ENCODE measurements around the gene AFP.

AFP gene

DNA sequence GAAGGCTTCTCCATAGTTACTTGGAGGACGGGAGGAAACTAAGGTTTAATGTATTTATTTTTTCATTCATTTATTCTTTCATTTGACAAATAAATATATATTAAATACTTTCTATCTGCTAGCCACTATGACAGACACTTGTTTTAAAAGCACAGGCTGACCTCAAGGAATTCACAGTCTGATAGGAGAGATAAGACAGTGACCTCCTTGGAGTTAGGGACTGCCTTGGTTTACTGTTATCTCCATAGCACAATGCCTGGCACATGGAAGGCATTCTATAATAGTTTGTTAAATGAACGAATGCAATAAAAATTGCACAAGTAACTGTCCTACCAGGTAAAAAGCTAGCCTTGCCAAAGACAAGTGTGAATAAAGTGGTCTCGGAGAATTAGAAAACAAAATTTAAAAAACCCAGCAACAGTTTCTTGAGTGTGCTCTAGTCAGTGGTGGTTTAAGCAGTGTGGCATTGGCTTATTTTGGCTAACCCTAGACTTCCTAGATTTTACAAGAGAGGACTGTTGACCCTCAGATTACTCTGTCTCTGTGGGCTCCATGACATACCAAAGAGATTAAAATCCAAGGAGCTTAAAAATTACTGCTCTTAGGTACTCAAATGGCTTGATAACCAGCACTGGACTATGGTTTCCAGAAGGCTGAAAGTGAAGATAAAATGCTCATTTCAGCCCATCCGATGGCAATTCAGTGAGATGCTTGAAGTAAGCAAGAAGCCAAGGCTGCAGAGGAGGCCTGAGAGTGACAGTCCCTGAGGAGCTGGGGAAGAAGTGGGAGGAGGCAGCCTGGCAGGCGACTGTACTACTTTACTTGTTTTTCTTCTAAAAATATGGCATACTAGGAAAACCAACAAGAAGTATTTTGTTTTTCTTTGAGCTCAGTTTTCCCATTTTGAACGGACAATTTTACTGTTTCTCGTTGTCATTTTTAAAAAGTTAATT lies 9.6 kb downstream of the AFP start:
- Histone ChIP-seq H3K27ac (no peak overlapping the region), H3K4me3 (ENCODE audit: low read depth, low read length) (no peak overlapping the region)

DNA sequence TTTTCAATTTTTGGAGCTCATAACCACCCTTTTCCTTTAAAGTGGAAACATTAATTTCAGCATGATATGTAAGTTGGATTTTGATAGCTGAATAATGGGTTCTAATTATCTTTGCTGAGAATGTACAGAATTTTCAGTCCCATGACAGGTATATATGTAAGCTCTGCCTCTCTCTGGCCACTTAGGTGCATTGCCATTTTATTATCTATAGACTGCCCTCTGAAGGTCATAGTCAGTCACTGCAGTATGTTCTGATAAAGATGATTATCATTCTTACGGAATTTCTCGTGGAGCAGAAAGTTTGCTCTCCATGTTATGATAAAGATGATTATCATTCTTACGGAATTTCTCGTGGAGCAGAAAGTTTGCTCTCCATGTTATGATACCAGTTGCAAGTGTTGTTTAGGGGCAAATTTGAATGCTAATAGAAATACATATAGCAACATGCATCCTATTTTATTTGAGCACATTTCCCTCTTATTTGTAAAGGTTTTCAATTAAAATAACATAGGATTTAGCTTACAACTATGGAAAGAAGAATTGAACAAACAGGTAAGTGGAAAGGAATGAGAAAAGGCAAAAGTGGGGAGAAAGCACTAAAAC lies 10.4 kb downstream of the AFP start:
- Histone ChIP-seq H3K9ac (no peak overlapping the region), H3K4me2 (ENCODE audit: low read length) (no peak overlapping the region), H3K36me3 (ENCODE audit: control insufficient read depth, insufficient read depth, low read length) (no peaks in the 10 kb centered on the region), H3K9me3 (ENCODE audit: control insufficient read depth, low read length) (no peaks in the 10 kb centered on the region), H3K27ac (no peak overlapping the region), H3K4me1 (no peaks in the 10 kb centered on the region), H2AFZ (no peak overlapping the region), H3K27me3 (ENCODE audit: control insufficient read depth, insufficient read depth, low read length) (no peaks in the 10 kb centered on the region), H3K4me3 (ENCODE audit: low read depth, low read length) (no peak overlapping the region), H3K79me2 (no peaks in the 10 kb centered on the region)
- TF ChIP-seq, protein P1, sequence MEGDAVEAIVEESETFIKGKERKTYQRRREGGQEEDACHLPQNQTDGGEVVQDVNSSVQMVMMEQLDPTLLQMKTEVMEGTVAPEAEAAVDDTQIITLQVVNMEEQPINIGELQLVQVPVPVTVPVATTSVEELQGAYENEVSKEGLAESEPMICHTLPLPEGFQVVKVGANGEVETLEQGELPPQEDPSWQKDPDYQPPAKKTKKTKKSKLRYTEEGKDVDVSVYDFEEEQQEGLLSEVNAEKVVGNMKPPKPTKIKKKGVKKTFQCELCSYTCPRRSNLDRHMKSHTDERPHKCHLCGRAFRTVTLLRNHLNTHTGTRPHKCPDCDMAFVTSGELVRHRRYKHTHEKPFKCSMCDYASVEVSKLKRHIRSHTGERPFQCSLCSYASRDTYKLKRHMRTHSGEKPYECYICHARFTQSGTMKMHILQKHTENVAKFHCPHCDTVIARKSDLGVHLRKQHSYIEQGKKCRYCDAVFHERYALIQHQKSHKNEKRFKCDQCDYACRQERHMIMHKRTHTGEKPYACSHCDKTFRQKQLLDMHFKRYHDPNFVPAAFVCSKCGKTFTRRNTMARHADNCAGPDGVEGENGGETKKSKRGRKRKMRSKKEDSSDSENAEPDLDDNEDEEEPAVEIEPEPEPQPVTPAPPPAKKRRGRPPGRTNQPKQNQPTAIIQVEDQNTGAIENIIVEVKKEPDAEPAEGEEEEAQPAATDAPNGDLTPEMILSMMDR (IDR thresholded peaks at IDR 0.05): peak; percentile 68

More for the DNA sequence above, 9.6 kb downstream of the AFP start:
- H3K79me2 ChIP-seq: no peaks in the 10 kb centered on the region
- H2AFZ ChIP-seq: peak overlapping the region; percentile 34
- H3K9me3 ChIP-seq (ENCODE audit: control insufficient read depth, low read length): no peaks in the 10 kb centered on the region
- TF ChIP-seq, protein P1 (IDR thresholded peaks at IDR 0.05): no peak
- H3K4me2 ChIP-seq (ENCODE audit: low read length): no peak overlapping the region
- no peaks in the 10 kb centered on the region for H3K27me3 ChIP-seq (ENCODE audit: control insufficient read depth, insufficient read depth, low read length)
- no peaks in the 10 kb centered on the region for H3K4me1 ChIP-seq
- H3K36me3 ChIP-seq (ENCODE audit: control insufficient read depth, insufficient read depth, low read length): no peaks in the 10 kb centered on the region
- H3K9ac ChIP-seq: no peak overlapping the region

DNA sequence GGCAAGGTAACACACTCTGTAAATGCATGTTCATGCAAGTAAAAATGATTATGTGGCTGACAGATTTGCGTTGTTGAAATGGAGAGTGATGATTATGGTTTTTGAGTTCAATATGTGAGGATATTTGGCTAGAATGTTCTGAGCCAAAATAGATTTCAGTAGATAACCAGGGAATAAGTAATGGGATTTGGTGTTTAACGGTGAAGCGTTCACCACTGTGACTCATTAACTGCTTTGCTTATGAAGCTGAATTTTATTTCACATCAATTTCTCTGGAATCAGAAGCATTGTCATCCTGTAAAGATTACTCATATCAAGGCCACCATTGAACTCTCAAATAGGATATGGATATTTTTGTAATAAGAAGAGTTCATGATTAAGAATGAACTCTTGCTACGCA lies 11.7 kb downstream of the AFP start:
- Histone ChIP-seq H2AFZ (no peak overlapping the region), H3K9ac (no peak overlapping the region), H3K4me2 (ENCODE audit: low read length) (no peak overlapping the region), H3K4me1 (no peaks in the 10 kb centered on the region), H3K9me3 (ENCODE audit: control insufficient read depth, low read length) (no peaks in the 10 kb centered on the region), H3K4me3 (ENCODE audit: low read depth, low read length) (no peak overlapping the region), H3K79me2 (no peaks in the 10 kb centered on the region), H3K27me3 (ENCODE audit: control insufficient read depth, insufficient read depth, low read length) (no peaks in the 10 kb centered on the region), H3K36me3 (ENCODE audit: control insufficient read depth, insufficient read depth, low read length) (no peaks in the 10 kb centered on the region), H3K27ac (no peak overlapping the region)
- TF ChIP-seq, protein P1 (IDR thresholded peaks at IDR 0.05): no peak

DNA sequence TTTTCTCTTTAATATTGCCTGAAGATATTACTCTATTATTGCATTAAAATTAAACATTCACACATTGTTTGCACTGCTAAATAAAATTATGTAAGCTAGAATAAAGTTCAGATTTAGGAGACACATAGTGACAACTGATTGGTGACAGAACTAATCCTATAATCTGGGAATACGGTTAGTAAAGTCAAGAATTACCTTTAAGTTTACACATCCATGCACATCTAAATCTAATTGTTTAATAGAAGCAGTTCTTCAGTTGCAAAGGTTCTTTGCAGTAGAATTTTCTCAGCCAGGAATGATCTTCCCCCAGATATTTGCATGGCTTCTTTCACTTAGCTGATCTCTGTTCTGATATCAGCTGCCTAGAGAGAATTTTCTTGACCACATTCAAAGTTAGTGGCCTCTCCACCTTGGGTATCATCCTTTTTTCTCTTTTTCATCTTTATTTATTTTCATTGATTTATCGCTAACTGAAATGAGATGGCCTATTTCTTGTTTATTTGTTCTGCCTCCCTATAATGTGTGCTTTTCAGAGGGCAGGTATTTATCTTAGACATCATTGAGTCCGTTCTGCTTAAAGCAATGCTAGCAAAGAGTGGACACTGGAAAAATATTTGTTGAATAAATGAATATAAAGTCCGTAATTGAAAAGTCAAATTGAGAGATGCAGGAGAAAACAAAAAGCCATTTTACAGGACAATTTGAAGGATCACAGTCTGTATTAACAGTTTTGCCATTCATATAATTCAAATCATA lies 12.6 kb downstream of the AFP start:
- H3K27me3 ChIP-seq (ENCODE audit: control insufficient read depth, insufficient read depth, low read length): no peaks in the 10 kb centered on the region
- H3K4me1 ChIP-seq: no peaks in the 10 kb centered on the region
- H3K9me3 ChIP-seq (ENCODE audit: control insufficient read depth, low read length): no peaks in the 10 kb centered on the region
- no peaks in the 10 kb centered on the region for H3K36me3 ChIP-seq (ENCODE audit: control insufficient read depth, insufficient read depth, low read length)
- TF ChIP-seq, protein P1 (IDR thresholded peaks at IDR 0.05): no peak
- H3K9ac ChIP-seq: no peak overlapping the region
- no peak overlapping the region for H3K4me3 ChIP-seq (ENCODE audit: low read depth, low read length)
- no peak overlapping the region for H3K4me2 ChIP-seq (ENCODE audit: low read length)
- H3K79me2 ChIP-seq: no peaks in the 10 kb centered on the region
- no peak overlapping the region for H3K27ac ChIP-seq
- no peak overlapping the region for H2AFZ ChIP-seq
